ENCODE measurements around the gene SLC15A2. TPM values are rescaled to one million over a fixed set of nuclear protein-coding genes. Genes with fewer than 3 reads are reported as not detected.

The SLC15A2 gene
- total RNA-seq, 1 donor from 2014 or later, result 1.0 TPM

DNA sequence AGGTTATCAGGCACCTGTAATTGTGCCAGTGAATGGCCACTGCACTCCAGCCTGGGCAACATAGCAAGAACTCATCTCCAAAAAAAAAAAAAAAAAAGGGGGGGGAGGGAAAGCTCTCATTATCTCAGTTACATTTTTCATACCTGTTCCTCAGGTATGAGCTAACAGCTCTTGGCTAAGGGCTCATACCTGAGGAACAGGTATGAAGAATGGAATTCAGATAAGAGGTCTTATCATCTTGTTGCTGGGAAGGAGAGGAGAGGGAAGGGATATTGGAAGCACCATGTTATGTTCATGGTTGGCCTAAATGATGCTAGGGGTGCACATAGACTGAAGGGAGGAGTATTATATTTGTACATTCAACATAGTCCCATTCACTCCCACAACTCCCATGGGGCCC is 2.6 kb downstream of the SLC15A2 start:
- Mint-ChIP-seq H3K36me3 (no peaks in the 10 kb centered on the region), H3K27me3 (ENCODE audit: insufficient read depth, low read depth) (peaks cover 2% of the 10 kb centered on the region), H3K9me3 (no peaks in the 10 kb centered on the region), H3K4me1 (peaks cover 10% of the 10 kb centered on the region), H3K27ac (no peak overlapping the region), H3K4me3 (no peak overlapping the region)
- H3K9me3 ChIP-seq (ENCODE audit: low read depth), result no peaks in the 10 kb centered on the region
- H3K4me1 ChIP-seq, result peaks cover 17% of the 10 kb centered on the region
- no peaks in the 10 kb centered on the region for H3K79me2 ChIP-seq (ENCODE audit: low read depth)
- no peaks in the 10 kb centered on the region for H3K36me3 ChIP-seq
- peaks cover 16% of the 10 kb centered on the region for H3F3A ChIP-seq (ENCODE audit: low read depth)
- no peak overlapping the region for H3K9ac ChIP-seq
- TF ChIP-seq CTCF (IDR thresholded peaks at IDR 0.05) (no peak), EZH2 (IDR thresholded peaks at IDR 0.05) (no peak), EZH2phosphoT487 (IDR thresholded peaks at IDR 0.05) (no peak)
- no peak overlapping the region for H2AFZ ChIP-seq (replicated peaks)
- H4K20me1 ChIP-seq (ENCODE audit: low read depth), result no peaks in the 10 kb centered on the region
- no peak overlapping the region for H3K4me2 ChIP-seq
- H3K4me3 ChIP-seq, result no peak overlapping the region
- H3K27ac ChIP-seq, result no peak overlapping the region
- no peak for DNase-seq (ENCODE audit: low spot score)
- no peaks in the 10 kb centered on the region for H3K27me3 ChIP-seq

DNA sequence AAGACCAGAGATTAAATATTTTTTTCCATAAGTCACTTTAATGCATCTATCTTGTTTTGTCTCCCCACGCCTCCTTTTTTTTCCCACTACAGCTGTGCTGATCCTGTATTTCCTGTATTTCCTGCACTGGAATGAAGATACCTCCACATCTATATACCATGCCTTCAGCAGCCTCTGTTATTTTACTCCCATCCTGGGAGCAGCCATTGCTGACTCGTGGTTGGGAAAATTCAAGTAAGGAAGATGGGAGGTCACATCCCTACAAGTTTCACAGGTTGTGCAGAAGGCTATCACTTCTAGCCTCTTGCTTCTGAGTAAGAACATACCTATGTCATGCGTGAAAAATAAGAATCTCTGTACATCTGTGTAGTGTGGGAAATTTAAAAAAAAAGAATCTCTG is 3.1 kb downstream of the SLC15A2 start:
- no peak overlapping the region for H3K9ac ChIP-seq
- H3K36me3 Mint-ChIP-seq, result no peaks in the 10 kb centered on the region
- no peaks in the 10 kb centered on the region for H3K9me3 ChIP-seq (ENCODE audit: low read depth)
- H3K4me2 ChIP-seq, result no peak overlapping the region
- no peak for TF ChIP-seq CTCF (IDR thresholded peaks at IDR 0.05)
- no peak for TF ChIP-seq EZH2phosphoT487 (IDR thresholded peaks at IDR 0.05)
- no peak for TF ChIP-seq EZH2 (IDR thresholded peaks at IDR 0.05)
- no peaks in the 10 kb centered on the region for H3K9me3 Mint-ChIP-seq
- DNase-seq (ENCODE audit: low spot score), result no peak
- no peaks in the 10 kb centered on the region for H3K27me3 ChIP-seq
- no peak overlapping the region for H3K27ac ChIP-seq
- H3K4me3 ChIP-seq, result no peak overlapping the region
- H3K36me3 ChIP-seq, result no peaks in the 10 kb centered on the region
- H3K79me2 ChIP-seq (ENCODE audit: low read depth), result no peaks in the 10 kb centered on the region
- peaks cover 17% of the 10 kb centered on the region for H3K4me1 ChIP-seq
- H4K20me1 ChIP-seq (ENCODE audit: low read depth), result no peaks in the 10 kb centered on the region
- peaks cover 2% of the 10 kb centered on the region for H3K27me3 Mint-ChIP-seq (ENCODE audit: insufficient read depth, low read depth)
- no peak overlapping the region for H2AFZ ChIP-seq (replicated peaks)
- peaks cover 10% of the 10 kb centered on the region for H3K4me1 Mint-ChIP-seq
- H3F3A ChIP-seq (ENCODE audit: low read depth), result peaks cover 16% of the 10 kb centered on the region
- no peak overlapping the region for H3K27ac Mint-ChIP-seq
- H3K4me3 Mint-ChIP-seq, result no peak overlapping the region

GRCh38 chr3:121913305-121913990 is 19.2 kb downstream of the SLC15A2 start:
- peaks cover 28% of the 10 kb centered on the region for H3K4me1 ChIP-seq
- peak overlapping the region; percentile 66 for H3K4me2 ChIP-seq
- DNase-seq (ENCODE audit: low spot score), result no peak
- TF ChIP-seq CTCF (IDR thresholded peaks at IDR 0.05) (no peak), EZH2 (IDR thresholded peaks at IDR 0.05) (no peak), EZH2phosphoT487 (IDR thresholded peaks at IDR 0.05) (no peak)
- H3K36me3 Mint-ChIP-seq, result peaks cover 8% of the 10 kb centered on the region
- peaks cover 4% of the 10 kb centered on the region for H3K4me1 Mint-ChIP-seq
- no peaks in the 10 kb centered on the region for H3K36me3 ChIP-seq
- no peak overlapping the region for H3K27ac Mint-ChIP-seq
- H3K9me3 Mint-ChIP-seq, result peaks cover 2% of the 10 kb centered on the region
- H2AFZ ChIP-seq (replicated peaks), result no peak overlapping the region
- H3K9me3 ChIP-seq (ENCODE audit: low read depth), result no peaks in the 10 kb centered on the region
- no peak overlapping the region for H3K4me3 ChIP-seq
- H3K4me3 Mint-ChIP-seq, result no peak overlapping the region
- H3K27ac ChIP-seq, result no peak overlapping the region
- no peaks in the 10 kb centered on the region for H3K27me3 ChIP-seq
- no peaks in the 10 kb centered on the region for H3K27me3 Mint-ChIP-seq (ENCODE audit: insufficient read depth, low read depth)
- H3K79me2 ChIP-seq (ENCODE audit: low read depth), result no peaks in the 10 kb centered on the region
- H3K9ac ChIP-seq, result no peak overlapping the region
- no peaks in the 10 kb centered on the region for H4K20me1 ChIP-seq (ENCODE audit: low read depth)
- H3F3A ChIP-seq (ENCODE audit: low read depth), result no peaks in the 10 kb centered on the region

All from neural progenitor cell (in vitro differentiated cells).